PC-9 (cell line): ENCODE measurements around the gene ATF1.

Source experiments
- CTCF ChIP-seq: fragments of 200-600 bp; sonication (generic); conservative IDR thresholded peaks from 2 replicates; pipeline ENCODE4 v1.6.1; 2017; ENCODE audit warnings: mixed run types, antibody characterized with exemption, mild to moderate bottlenecking, moderate library complexity
- EZH2 ChIP-seq: fragments of 200-600 bp; sonication (generic); IDR thresholded peaks from 2 replicates; pipeline ENCODE4 v1.8.0; 2017; ENCODE audit warnings: antibody characterized with exemption, low read depth

GRCh38 chr12:50740307-50740706, 23.6 kb upstream of the ATF1 start:
- TF ChIP-seq CTCF (no peak), EZH2 (no peak)
